HG02870 (cell line): ENCODE results near the gene ZSWIM8.

Experiments
- ATAC-seq: cut with Tn5 transposase; IDR thresholded peaks from one replicate; pipeline ENCODE4 v1.9.1; 2021; ENCODE audit warnings: mild to moderate bottlenecking, moderate library complexity; ENCODE audit not compliant: unreplicated experiment

The ZSWIM8 gene

DNA sequence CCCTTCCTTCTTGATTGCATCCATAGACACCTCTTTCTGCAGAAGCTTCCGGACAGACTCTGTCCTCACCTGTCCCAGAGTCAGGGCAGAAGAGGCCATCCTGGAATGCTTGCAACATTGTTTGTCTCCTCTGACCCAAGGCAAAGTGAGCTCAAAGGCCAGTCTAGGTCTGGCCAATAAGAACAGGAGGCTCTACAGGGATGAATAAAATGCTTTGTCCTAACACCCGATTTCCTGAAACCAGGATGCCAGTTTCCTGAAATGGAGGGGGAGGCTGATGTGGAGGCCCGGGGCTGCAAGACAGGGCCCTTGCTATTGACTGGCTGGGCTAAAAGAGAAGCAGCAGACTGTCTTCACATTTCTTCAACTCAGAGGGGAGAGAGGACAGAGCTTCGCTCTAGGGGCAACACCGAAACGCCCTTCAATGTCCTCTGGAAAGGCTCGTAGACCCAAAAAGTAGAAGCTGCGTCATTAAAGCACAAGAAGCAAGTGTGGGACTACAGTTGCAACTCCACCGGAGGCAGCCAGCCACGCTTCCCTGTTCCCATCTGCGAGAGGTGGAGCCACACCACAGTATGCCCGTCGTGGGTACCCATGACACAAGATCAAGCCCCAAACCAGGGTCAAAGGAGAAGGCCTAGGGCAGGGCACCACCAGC is 55.1 kb downstream of the ZSWIM8 start:
- no peak for ATAC-seq

DNA sequence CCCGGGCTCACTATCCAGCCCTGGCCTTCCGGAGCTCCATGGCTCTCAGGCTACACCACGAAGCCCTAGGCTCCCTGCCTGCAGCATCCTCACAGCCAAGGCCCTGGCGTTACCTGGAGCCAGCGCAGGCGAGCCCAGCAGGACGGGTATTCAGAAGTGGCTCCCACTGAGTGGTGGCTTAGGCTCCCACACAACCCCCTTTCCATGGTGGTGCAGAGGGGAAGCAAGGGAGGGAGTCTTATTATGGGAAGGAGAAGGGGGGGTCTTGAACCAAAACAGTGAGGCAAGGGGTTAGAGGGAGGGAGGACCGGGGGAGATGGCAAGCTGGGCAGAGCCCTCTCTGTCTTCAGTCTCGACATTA is 55.6 kb downstream of the ZSWIM8 start:
- no peak for ATAC-seq

DNA sequence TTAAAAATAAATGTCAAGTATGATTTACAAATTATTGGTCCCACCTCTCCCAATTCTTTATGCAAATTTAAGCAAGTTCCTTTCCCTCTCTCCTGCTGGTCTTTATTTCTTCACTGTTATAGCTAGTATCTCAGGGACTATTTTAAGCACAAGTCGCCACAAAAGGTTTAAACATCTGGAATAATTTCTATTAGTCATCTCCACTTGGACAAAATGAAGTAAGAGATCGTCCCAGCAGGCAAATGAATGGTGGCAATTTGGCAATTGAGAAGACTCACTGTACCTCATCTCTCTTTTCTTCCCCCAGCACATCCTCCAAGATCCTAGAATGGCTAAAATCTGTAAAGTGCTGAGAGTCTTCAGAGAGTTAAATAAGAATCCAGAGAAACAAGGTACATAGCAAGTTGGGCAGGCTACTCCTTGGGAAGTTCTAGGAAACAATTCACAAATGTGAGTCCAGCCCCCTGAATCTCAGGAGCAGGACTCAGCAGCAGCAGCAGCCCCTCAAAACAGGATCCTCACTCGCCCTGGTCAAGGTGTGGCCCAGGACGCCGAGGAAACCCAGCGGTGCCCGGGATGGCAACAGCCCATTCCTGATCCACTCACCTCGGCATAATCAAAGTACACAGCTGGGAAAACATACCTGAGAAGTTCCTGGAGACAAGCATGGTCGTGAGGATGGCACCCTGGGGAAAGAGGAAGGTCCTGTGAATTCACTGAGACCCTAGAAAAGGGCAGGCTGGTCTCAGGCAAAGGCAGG is 56.3 kb downstream of the ZSWIM8 start:
- ATAC-seq, result no peak

DNA sequence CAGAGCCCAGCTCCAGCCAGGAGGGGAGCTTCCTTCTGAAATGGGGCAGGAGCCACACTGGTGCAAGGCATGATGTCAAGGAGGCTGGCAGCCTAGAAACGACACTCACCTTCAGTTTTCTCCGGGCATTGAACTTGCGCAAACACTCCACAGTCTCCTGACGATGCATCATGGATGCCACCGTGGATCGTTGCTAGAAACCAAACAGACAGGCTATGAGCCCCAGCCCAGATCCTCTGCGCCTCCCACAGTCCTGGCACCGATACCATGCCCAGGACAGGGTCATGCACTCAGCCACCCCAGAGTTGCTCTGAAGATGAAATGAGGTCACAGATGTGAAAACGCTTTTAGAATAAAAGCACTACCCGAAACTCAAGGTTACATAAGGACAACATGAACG is 56.9 kb downstream of the ZSWIM8 start:
- ATAC-seq, result no peak

DNA sequence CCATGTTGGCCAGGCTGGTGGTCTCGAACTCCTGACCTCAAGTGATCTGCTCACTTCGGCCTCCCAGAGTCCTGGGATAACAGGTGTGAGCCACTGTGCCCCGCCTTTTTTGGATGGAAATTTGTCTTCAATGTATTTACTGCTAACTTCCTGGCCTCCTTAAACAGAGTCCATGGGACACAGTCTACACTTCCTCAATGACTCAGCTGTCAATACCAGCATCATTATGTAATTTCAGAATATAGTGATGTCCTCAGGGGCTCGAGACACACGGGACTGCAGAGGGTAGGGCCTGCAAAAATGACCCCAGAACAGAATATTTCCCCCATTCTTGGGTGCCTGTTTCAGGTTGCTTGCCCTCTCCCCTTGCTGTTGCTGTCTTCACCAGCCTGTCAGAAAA is 57.9 kb downstream of the ZSWIM8 start:
- no peak for ATAC-seq

DNA sequence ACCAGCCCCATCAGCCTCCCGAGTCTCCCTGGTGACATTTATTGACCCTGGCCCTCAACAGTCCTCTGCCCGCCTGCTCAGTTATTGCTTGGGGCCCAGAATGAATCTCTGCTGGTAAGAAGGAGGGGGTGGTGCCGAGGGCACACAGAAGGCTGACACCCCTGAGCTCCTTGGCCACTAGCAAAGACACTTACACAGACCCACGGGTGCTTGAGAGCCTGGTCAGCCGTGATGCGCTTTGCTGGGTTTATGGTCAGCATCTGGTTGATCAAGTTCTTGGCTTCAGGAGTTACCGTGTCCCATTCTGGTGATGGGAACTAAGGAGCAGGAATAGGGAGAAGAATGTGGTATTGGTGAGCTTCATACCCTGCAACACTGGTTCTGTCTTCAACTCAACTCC is 61.6 kb downstream of the ZSWIM8 start:
- ATAC-seq, result no peak

DNA sequence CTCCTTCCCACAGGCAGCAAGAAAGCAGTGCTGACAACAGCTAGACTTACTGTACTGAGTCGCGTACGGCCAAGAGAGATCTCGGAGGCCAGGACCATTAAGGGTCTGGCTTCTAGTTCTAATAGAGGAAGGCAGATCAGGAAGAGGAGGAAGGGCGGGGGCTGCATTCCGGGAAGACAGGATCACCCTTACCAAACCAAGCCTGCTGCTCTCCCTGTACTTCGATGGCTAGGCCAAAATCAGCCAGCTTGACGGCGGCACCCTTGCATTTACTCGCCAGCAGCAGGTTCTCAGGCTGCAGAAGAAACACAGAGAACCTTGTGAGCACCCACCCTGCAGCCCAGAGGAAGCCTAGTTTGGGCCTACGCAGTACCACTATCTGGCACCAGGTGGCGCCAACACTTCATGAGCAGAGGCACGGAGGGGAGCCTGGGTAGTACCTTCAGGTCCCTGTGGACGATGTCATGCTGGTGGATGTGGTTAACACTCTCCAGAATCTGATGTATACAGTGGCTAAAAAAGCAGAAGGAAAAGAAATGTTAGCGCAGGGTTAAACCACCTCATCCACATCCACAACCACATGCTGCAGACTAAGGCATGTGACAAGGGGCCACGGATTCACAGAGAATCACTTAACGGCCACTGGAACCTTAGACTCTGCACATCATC is 63.5 kb downstream of the ZSWIM8 start:
- peak; percentile 88 for ATAC-seq

DNA sequence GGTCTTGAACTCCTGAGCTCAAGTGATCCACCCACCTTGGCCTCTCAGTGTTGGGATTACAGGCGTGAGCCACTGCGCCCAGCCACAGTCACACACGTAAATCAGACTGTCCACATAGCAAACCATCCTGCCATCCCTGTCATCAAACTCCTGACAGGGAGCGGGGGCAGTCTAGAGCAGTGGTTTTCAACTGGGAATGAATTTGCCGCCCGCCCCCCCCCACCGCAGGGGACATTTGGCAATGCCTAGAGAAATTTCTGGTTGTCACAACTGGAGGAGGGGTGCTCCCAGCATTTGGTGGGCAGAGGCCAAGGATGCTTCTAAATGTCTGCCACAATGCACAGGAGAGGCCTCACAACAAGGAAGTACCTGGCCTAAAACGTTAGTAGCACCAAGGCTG is 64.8 kb downstream of the ZSWIM8 start:
- no peak for ATAC-seq

DNA sequence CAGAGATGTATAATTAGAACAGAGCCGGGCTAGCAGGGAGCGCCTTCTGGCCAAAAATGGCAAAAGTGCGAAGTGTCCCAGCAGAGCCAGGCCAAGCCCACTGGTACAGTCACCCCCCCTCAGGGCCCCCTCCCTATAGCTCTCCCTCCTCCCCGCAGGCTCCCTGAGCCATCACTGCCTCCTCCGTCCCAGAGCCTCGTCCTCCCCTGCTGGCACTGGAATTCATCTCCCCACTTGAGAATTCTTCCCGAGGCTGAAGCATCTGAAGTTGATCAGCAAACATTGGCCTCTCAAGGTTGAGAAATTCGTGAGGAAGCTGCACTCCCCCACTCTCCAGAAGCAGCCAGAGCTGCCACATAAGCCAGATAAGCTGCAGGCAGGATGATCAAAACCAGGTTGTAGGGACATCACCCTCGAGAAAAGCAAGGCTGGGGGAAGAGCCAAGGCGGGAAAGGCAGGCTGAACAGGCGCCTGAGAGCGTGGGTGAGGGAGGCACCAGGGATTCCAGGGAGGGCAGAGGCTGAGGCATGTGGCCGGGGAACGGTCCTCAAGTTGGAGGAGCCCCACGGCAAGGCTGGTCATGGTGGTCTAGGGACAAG is 65.6 kb downstream of the ZSWIM8 start:
- ATAC-seq, result no peak
